ENCODE results near the gene PRSS48.

Gene PRSS48

DNA sequence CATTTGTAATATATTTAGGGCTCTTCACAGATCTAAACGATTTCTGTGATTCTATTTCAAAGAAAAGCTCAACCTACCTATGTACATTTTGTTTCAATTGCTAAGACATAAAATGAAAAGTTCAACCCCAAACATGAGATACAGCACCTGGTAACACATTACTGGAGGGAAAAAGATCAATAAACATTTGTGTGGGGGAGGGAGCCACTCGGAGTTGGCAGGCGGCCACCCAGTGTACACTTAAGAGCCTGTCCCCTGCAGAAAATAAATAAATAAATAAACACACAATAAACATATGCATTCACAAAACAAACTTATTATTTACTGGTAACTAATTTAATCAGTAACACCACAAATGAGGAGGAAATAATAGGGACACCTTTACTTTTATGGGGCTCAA is 19.3 kb downstream of the PRSS48 start:
- Histone ChIP-seq H2AFZ (ENCODE audit: low read depth, low read length) (no peak overlapping the region), H3K79me2 (ENCODE audit: low read length) (no peaks in the 10 kb centered on the region), H3K4me1 (ENCODE audit: low read length) (no peaks in the 10 kb centered on the region), H3K27me3 (ENCODE audit: low read depth, low read length) (no peaks in the 10 kb centered on the region), H3K27ac (ENCODE audit: low read length) (no peak overlapping the region), H3K9ac (ENCODE audit: low read length) (no peak overlapping the region), H3K4me3 (ENCODE audit: low read length) (no peak overlapping the region), H3K4me2 (ENCODE audit: low read length) (no peak overlapping the region), H3K36me3 (replicated peaks; ENCODE audit: low read depth, low read length) (no peaks in the 10 kb centered on the region), H3K9me3 (ENCODE audit: insufficient read depth, low read length) (no peaks in the 10 kb centered on the region), H4K20me1 (ENCODE audit: insufficient read depth, low read length) (no peaks in the 10 kb centered on the region)
- TF ChIP-seq EZH2phosphoT487 (IDR thresholded peaks at IDR 0.05; ENCODE audit: low read depth): no peak
- TF ChIP-seq, protein P1, sequence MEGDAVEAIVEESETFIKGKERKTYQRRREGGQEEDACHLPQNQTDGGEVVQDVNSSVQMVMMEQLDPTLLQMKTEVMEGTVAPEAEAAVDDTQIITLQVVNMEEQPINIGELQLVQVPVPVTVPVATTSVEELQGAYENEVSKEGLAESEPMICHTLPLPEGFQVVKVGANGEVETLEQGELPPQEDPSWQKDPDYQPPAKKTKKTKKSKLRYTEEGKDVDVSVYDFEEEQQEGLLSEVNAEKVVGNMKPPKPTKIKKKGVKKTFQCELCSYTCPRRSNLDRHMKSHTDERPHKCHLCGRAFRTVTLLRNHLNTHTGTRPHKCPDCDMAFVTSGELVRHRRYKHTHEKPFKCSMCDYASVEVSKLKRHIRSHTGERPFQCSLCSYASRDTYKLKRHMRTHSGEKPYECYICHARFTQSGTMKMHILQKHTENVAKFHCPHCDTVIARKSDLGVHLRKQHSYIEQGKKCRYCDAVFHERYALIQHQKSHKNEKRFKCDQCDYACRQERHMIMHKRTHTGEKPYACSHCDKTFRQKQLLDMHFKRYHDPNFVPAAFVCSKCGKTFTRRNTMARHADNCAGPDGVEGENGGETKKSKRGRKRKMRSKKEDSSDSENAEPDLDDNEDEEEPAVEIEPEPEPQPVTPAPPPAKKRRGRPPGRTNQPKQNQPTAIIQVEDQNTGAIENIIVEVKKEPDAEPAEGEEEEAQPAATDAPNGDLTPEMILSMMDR (IDR thresholded peaks at IDR 0.05; ENCODE audit: low read depth, low read length): no peak

DNA sequence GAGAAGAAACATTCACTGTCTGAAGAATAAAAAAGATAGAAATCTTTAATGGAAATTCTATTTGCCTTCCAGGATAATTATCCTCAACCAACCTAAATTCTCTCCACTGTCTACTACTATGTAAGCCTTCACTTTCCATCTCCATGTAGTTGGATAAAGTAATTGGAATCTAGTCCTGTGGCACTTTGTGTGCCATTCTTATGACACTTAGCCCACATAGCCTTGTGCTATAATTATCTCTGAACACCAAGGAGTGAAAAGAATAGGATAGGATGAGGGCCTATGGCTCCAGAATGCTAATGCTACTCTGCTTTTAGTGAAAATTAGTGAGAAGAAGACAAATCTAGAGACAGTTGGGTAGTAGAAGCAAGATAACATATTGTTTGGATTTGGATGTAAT is 20.2 kb downstream of the PRSS48 start:
- Histone ChIP-seq H3K36me3 (replicated peaks; ENCODE audit: low read depth, low read length) (no peaks in the 10 kb centered on the region), H3K9me3 (ENCODE audit: insufficient read depth, low read length) (no peaks in the 10 kb centered on the region), H3K27ac (ENCODE audit: low read length) (no peak overlapping the region), H2AFZ (ENCODE audit: low read depth, low read length) (no peak overlapping the region), H3K27me3 (ENCODE audit: low read depth, low read length) (no peaks in the 10 kb centered on the region), H3K4me2 (ENCODE audit: low read length) (no peak overlapping the region), H3K79me2 (ENCODE audit: low read length) (no peaks in the 10 kb centered on the region), H3K4me3 (ENCODE audit: low read length) (no peak overlapping the region), H4K20me1 (ENCODE audit: insufficient read depth, low read length) (no peaks in the 10 kb centered on the region), H3K9ac (ENCODE audit: low read length) (no peak overlapping the region), H3K4me1 (ENCODE audit: low read length) (no peaks in the 10 kb centered on the region)
- no peak for TF ChIP-seq EZH2phosphoT487 (IDR thresholded peaks at IDR 0.05; ENCODE audit: low read depth)
- TF ChIP-seq, protein P1 (IDR thresholded peaks at IDR 0.05; ENCODE audit: low read depth, low read length): no peak

DNA sequence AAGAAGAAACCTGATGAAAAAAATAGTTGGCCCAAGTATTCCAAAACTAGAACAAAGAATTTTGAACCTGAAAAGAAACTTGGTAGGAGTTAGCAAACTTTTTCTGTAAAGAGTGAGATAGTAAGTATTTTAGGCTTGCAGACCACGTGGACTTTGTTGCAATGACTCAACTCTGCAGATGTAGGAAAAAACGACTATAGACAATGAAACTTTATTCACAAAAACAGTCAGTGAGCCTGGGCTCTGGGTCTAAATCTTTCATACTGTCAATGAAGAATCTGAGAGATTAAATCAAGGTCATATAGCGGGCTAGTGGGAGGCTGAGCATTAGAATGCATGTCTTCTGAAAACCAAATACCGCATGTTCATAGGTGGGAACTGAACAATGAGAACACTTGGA is 25.5 kb downstream of the PRSS48 start:
- H3K79me2 ChIP-seq (ENCODE audit: low read length): no peaks in the 10 kb centered on the region
- no peaks in the 10 kb centered on the region for H4K20me1 ChIP-seq (ENCODE audit: insufficient read depth, low read length)

DNA sequence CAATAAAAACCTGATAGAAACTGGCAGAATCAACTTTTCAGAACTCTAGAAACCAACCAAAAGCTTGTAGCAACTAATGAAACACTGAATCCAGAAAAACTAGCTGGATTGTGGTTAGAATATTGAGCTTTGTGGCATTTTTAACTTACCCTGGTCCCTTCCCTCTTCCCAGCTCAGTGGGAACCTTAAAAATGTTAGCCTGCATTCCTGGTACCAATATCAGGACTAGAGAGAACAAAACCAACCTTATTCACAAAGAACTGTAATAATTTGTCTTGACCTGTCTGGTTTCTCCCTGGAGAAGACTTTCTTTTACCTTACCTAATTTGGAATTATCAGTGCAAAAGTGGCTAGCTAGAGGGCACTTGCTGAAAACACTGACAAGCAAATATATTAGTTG is 27.3 kb downstream of the PRSS48 start:
- H3K4me1 ChIP-seq (ENCODE audit: low read length): no peaks in the 10 kb centered on the region
- H3K9me3 ChIP-seq (ENCODE audit: insufficient read depth, low read length): no peaks in the 10 kb centered on the region
- no peaks in the 10 kb centered on the region for H4K20me1 ChIP-seq (ENCODE audit: insufficient read depth, low read length)
- no peak overlapping the region for H3K9ac ChIP-seq (ENCODE audit: low read length)
- TF ChIP-seq, protein P1 (IDR thresholded peaks at IDR 0.05; ENCODE audit: low read depth, low read length): no peak
- no peak for TF ChIP-seq EZH2phosphoT487 (IDR thresholded peaks at IDR 0.05; ENCODE audit: low read depth)
- H3K36me3 ChIP-seq (replicated peaks; ENCODE audit: low read depth, low read length): no peaks in the 10 kb centered on the region
- H3K4me2 ChIP-seq (ENCODE audit: low read length): no peak overlapping the region
- no peak overlapping the region for H3K27ac ChIP-seq (ENCODE audit: low read length)
- H3K79me2 ChIP-seq (ENCODE audit: low read length): no peaks in the 10 kb centered on the region
- H2AFZ ChIP-seq (ENCODE audit: low read depth, low read length): no peak overlapping the region
- no peak overlapping the region for H3K4me3 ChIP-seq (ENCODE audit: low read length)
- H3K27me3 ChIP-seq (ENCODE audit: low read depth, low read length): no peaks in the 10 kb centered on the region

More for the DNA sequence above, 25.5 kb downstream of the PRSS48 start:
- no peak overlapping the region for H3K4me2 ChIP-seq (ENCODE audit: low read length)
- no peak for TF ChIP-seq EZH2phosphoT487 (IDR thresholded peaks at IDR 0.05; ENCODE audit: low read depth)
- TF ChIP-seq, protein P1 (IDR thresholded peaks at IDR 0.05; ENCODE audit: low read depth, low read length): no peak
- no peaks in the 10 kb centered on the region for H3K4me1 ChIP-seq (ENCODE audit: low read length)
- no peaks in the 10 kb centered on the region for H3K36me3 ChIP-seq (replicated peaks; ENCODE audit: low read depth, low read length)
- H3K9ac ChIP-seq (ENCODE audit: low read length): no peak overlapping the region
- no peak overlapping the region for H3K27ac ChIP-seq (ENCODE audit: low read length)
- no peaks in the 10 kb centered on the region for H3K27me3 ChIP-seq (ENCODE audit: low read depth, low read length)
- H3K9me3 ChIP-seq (ENCODE audit: insufficient read depth, low read length): no peaks in the 10 kb centered on the region
- no peak overlapping the region for H2AFZ ChIP-seq (ENCODE audit: low read depth, low read length)
- no peak overlapping the region for H3K4me3 ChIP-seq (ENCODE audit: low read length)

Data from OCI-LY3 (cell line).